ENCODE measurements around the gene GRIN2B. TPM values are rescaled to one million over a fixed set of nuclear protein-coding genes. Genes with fewer than 3 reads are reported as not detected.

The GRIN2B gene
- total RNA-seq, 1 experiment from 2014 or later, result 0.05 TPM

DNA sequence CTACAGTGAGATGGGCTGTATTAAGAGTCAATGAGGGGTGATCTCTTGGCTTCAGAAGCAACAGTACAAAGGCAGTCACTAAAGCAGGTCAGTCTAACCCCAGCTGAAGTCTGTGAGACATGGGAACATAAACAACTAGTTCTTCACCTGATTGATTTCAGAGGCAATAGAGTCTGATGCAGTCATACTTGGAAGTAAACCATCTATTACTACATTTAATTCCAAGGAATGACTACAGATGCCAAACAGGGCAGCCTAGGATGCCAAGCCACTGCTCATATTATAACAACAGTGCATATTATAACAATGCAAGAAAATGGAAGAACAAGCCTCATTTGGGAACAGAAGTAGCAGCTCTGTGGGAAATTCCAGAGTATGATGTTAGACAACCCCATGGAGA is 35.8 kb downstream of the GRIN2B start:
- H3K9me3 Mint-ChIP-seq (ENCODE audit: low read depth, unreplicated experiment), result no peaks in the 10 kb centered on the region
- H3K4me3 Mint-ChIP-seq (ENCODE audit: low read depth, unreplicated experiment), result no peak overlapping the region
- no peaks in the 10 kb centered on the region for H3K27me3 Mint-ChIP-seq (ENCODE audit: unreplicated experiment)
- peaks cover 14% of the 10 kb centered on the region for H3K4me1 Mint-ChIP-seq (ENCODE audit: low read depth, unreplicated experiment)
- no peaks in the 10 kb centered on the region for H3K36me3 Mint-ChIP-seq (ENCODE audit: insufficient read depth, unreplicated experiment)
- intact Hi-C loops (cut with micrococcal nuclease; ENCODE audit: unreplicated experiment), result loop anchor here (10.0 kb wide), 2 partner anchors 219 to 691 kb away; no protein-coding TSS in a partner anchor
- H3K27ac Mint-ChIP-seq (ENCODE audit: unreplicated experiment), result no peak overlapping the region
- no TSS peak for BruUV-seq (replicated peaks)
- no peak for DNase-seq
- TF ChIP-seq, protein P1, sequence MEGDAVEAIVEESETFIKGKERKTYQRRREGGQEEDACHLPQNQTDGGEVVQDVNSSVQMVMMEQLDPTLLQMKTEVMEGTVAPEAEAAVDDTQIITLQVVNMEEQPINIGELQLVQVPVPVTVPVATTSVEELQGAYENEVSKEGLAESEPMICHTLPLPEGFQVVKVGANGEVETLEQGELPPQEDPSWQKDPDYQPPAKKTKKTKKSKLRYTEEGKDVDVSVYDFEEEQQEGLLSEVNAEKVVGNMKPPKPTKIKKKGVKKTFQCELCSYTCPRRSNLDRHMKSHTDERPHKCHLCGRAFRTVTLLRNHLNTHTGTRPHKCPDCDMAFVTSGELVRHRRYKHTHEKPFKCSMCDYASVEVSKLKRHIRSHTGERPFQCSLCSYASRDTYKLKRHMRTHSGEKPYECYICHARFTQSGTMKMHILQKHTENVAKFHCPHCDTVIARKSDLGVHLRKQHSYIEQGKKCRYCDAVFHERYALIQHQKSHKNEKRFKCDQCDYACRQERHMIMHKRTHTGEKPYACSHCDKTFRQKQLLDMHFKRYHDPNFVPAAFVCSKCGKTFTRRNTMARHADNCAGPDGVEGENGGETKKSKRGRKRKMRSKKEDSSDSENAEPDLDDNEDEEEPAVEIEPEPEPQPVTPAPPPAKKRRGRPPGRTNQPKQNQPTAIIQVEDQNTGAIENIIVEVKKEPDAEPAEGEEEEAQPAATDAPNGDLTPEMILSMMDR (IDR thresholded peaks at IDR 0.05; ENCODE audit: unreplicated experiment), result no peak
- CTCF ChIA-PET, result interaction anchor here (0.6 kb wide), 1 partner anchor 9 kb away, joined by 3 read pairs; no protein-coding TSS in a partner anchor

DNA sequence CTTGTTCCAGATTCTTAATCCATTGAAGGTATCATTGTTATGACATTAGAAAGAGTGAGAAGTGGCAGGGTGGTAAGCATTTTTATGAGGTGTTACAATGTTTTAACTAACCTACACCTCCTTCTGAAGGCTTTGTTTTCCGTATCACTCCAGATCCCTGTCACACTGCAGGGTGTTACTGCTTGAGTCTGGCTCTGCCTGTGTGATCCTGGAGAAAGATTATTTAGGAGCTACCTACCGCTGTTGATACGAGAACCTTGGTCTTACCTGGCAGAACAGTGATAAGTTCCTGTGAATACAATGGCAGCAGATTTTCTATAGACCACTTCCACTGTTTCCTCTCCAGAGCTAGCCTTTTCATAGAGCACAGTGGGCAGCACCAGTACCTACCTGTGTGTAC is 36.2 kb downstream of the GRIN2B start:
- no peaks in the 10 kb centered on the region for H3K36me3 Mint-ChIP-seq (ENCODE audit: insufficient read depth, unreplicated experiment)
- peaks cover 14% of the 10 kb centered on the region for H3K4me1 Mint-ChIP-seq (ENCODE audit: low read depth, unreplicated experiment)
- no peak overlapping the region for H3K4me3 Mint-ChIP-seq (ENCODE audit: low read depth, unreplicated experiment)
- CTCF ChIA-PET, result interaction anchor here (0.6 kb wide), 1 partner anchor 8 kb away, joined by 3 read pairs; no protein-coding TSS in a partner anchor
- DNase-seq, result no peak
- no peak overlapping the region for H3K27ac Mint-ChIP-seq (ENCODE audit: unreplicated experiment)
- no TSS peak for BruUV-seq (replicated peaks)
- intact Hi-C loops (cut with micrococcal nuclease; ENCODE audit: unreplicated experiment), result loop anchor here (10.0 kb wide), 2 partner anchors 220 to 690 kb away; no protein-coding TSS in a partner anchor
- H3K27me3 Mint-ChIP-seq (ENCODE audit: unreplicated experiment), result no peaks in the 10 kb centered on the region
- TF ChIP-seq, protein P1 (IDR thresholded peaks at IDR 0.05; ENCODE audit: unreplicated experiment), result no peak
- H3K9me3 Mint-ChIP-seq (ENCODE audit: low read depth, unreplicated experiment), result no peaks in the 10 kb centered on the region

DNA sequence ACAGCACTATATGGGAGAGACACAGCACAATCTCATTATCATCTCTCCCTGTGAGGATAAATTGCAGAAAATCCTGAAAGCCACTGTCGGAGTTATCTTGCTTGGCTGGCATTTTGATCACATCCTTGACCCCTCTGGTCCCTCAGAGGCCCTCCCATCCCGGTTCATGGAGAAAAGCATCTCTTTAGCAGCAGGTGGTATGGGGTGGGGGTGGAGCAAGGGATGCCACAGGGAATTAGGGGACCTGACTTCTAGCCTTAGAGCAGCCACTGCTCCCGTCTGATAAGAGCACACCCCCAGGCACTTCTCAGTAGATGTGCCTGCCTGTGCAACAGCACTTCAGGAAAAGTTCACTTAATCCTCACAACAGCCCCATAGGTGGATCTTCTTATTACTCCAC is 38.6 kb downstream of the GRIN2B start:
- CTCF ChIA-PET, result interaction anchor here (1.8 kb wide), 1 partner anchor 203 kb away, joined by 5 read pairs; no protein-coding TSS in a partner anchor
- intact Hi-C loops (cut with micrococcal nuclease; ENCODE audit: unreplicated experiment), result loop anchor here (10.0 kb wide), 2 partner anchors 222 to 688 kb away; no protein-coding TSS in a partner anchor
- BruUV-seq (replicated peaks), result no TSS peak
- H3K36me3 Mint-ChIP-seq (ENCODE audit: insufficient read depth, unreplicated experiment), result no peaks in the 10 kb centered on the region
- no peak overlapping the region for H3K4me3 Mint-ChIP-seq (ENCODE audit: low read depth, unreplicated experiment)
- H3K27ac Mint-ChIP-seq (ENCODE audit: unreplicated experiment), result no peak overlapping the region
- DNase-seq, result no peak
- peaks cover 1% of the 10 kb centered on the region for H3K9me3 Mint-ChIP-seq (ENCODE audit: low read depth, unreplicated experiment)
- H3K27me3 Mint-ChIP-seq (ENCODE audit: unreplicated experiment), result no peaks in the 10 kb centered on the region
- TF ChIP-seq, protein P1 (IDR thresholded peaks at IDR 0.05; ENCODE audit: unreplicated experiment), result no peak
- peaks cover 14% of the 10 kb centered on the region for H3K4me1 Mint-ChIP-seq (ENCODE audit: low read depth, unreplicated experiment)

DNA sequence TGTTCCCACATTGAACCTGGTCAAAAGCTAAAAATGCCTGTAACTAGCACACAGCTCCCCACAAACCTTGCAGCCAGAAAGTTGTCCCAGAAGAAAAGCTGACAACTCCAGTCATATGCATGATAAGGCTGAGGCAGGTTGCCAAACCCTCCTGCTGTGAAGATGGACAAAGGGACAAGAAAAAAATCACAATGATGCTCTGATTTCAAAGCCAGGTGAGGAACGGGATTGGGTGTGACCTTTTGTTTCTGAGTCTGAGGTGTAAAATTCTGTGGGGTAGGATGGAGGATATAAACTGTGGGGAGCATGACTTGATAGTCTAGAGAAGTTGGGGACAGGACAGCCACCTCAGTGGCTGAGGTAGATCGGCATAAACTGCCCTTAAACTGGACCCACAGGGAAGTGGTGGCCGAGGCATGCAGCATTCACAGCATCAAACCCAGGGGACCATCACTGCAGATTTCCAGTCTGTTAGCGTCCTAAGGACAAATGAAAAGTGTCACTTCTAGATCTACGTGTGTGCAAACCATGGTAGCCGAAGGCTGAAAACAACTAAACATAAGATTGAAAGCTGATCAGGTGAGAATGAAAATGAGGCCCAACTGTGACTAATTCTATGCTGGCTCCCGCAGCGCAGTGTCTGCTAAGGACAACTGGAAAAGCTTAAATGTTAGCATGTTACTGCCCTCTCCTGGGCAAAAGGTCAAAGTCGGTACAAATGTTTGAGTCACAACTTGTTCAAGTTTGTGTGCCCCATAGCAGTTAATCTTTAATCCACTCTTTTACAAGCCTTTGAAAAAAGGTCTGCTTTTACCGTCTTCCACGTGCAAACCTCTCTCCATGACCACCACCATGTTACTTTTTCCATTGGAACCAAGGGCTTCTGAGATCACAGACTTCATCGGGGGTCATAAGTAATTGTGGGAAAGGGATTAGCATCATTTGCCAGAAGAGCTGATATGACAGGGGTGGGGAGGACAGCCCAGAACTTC is 39.8 kb downstream of the GRIN2B start:
- BruUV-seq (replicated peaks), result no TSS peak
- CTCF ChIA-PET, result interaction anchor here (0.9 to 2.1 kb wide), 10 partner anchors 16 to 686 kb away, joined by 3 to 16 read pairs (median 3); no protein-coding TSS in a partner anchor
- peak; percentile 73 for DNase-seq
- intact Hi-C loops (cut with micrococcal nuclease; ENCODE audit: unreplicated experiment), result loop anchor here (1.0 to 10.0 kb wide), 4 partner anchors 77 to 687 kb away; no protein-coding TSS in a partner anchor
- peaks cover 14% of the 10 kb centered on the region for H3K4me1 Mint-ChIP-seq (ENCODE audit: low read depth, unreplicated experiment)
- no peaks in the 10 kb centered on the region for H3K27me3 Mint-ChIP-seq (ENCODE audit: unreplicated experiment)
- H3K36me3 Mint-ChIP-seq (ENCODE audit: insufficient read depth, unreplicated experiment), result no peaks in the 10 kb centered on the region
- peak overlapping the region; percentile 13 for H3K27ac Mint-ChIP-seq (ENCODE audit: unreplicated experiment)
- no peak overlapping the region for H3K4me3 Mint-ChIP-seq (ENCODE audit: low read depth, unreplicated experiment)
- TF ChIP-seq, protein P1 (IDR thresholded peaks at IDR 0.05; ENCODE audit: unreplicated experiment), result peak; percentile 17
- H3K9me3 Mint-ChIP-seq (ENCODE audit: low read depth, unreplicated experiment), result peaks cover 3% of the 10 kb centered on the region
